Prostate gland (tissue), 2 donors: ENCODE data around the gene SLC3A2. TPM values are rescaled to one million over a fixed set of nuclear protein-coding genes. Genes with fewer than 3 reads are reported as not detected.
A peak's percentile ranks its signal among the peaks of the same experiment; 100 is the strongest.
"Not testable (repeated sequence)": the region's sequence is repeated elsewhere in the genome, so short reads cannot be mapped to it uniquely, and the experiment has no call there.

ENCODE experiments used
- DNase-seq: peaks from one replicate; pipeline ENCODE4 v3.0.0-alpha.2; 2019; ENCODE audit warnings: low spot score
- H3K27ac ChIP-seq, 2 donors: fragments of 200-600 bp; sonication (generic); 2 replicates each; pipeline ENCODE4 v1.5.1; 2017 to 2019
- H3K27me3 ChIP-seq: fragments of 200-600 bp; sonication (generic); replicated peaks from 2 replicates; pipeline ENCODE4 v1.5.1; 2019; ENCODE audit not compliant: insufficient read depth
- H3K36me3 ChIP-seq, 2 donors: fragments of 200-600 bp; sonication (generic); 1 replicate in 1 of 2; 2 replicates in 1 of 2; pipeline versions ENCODE4 v1.5.1 to v1.8.1; 2017 to 2019
- H3K4me1 ChIP-seq: fragments of 200-600 bp; sonication (generic); replicated peaks from 2 replicates; pipeline ENCODE4 v1.5.1; 2019
- H3K4me3 ChIP-seq, 2 donors: fragments of 200-600 bp; sonication (generic); 2 replicates each; pipeline ENCODE4 v1.5.1; 2017 to 2019
- H3K9me3 ChIP-seq: fragments of 200-600 bp; sonication (generic); 2 replicates; pipeline ENCODE4 v1.5.1; 2017
- CTCF ChIP-seq, 4 experiments: fragments of 200-600 bp in 2 of 4; fragments of 450-650 bp in 2 of 4; sonication (generic) in 2 of 4; IDR thresholded peaks; 1 replicate in 3 of 4; 2 replicates in 1 of 4; pipeline ENCODE4 v1.5.1; 2016 to 2019; ENCODE audit warnings: antibody characterized with exemption in 4 of 4, mild to moderate bottlenecking in 2 of 4, moderate library complexity in 2 of 4
- POLR2A ChIP-seq: fragments of 450-650 bp; IDR thresholded peaks from one replicate; pipeline ENCODE4 v1.6.1; 2016; ENCODE audit warnings: antibody characterized with exemption, mild to moderate bottlenecking
- POLR2AphosphoS5 ChIP-seq: sonication (generic); formaldehyde crosslinking; IDR thresholded peaks from one replicate; pipeline ENCODE4 v1.6.1; 2017; ENCODE audit warnings: antibody characterized with exemption
- WGBS: methylation state at CpG from one replicate; pipeline ENCODE4 v1.1.5; 2018; 5-methylcytosine and 5-hydroxymethylcytosine counted together
- intact Hi-C: fragments of 100-400 bp; cut with DNase I; formaldehyde crosslinking; loops from one replicate; pipeline ENCODE4 v1.14.2; 2022
- total RNA-seq, 2 donors: library from RNA; depleted of rRNA; stranded (reverse); fragments of >200 nt; gene quantifications; one replicate each; pipeline ENCODE4 v1.1.0, GENCODE V29; 2016

SLC3A2 gene
- total RNA-seq, 2 donors from 2014 or later, result 158 to 235 TPM

- no peak for DNase-seq
- TF ChIP-seq POLR2AphosphoS5, result no peak
- TF ChIP-seq POLR2A, result no peak
- no peak for TF ChIP-seq CTCF (IDR thresholded peaks at IDR 0.05)
- intact Hi-C loops, result no loop called here
- H3K27me3 ChIP-seq, result no peaks in the 10 kb centered on the region
- H3K9me3 ChIP-seq, result no peaks in the 10 kb centered on the region
- WGBS, result 83% methylated on average over 8 of the region's 8 CpGs
- H3K27ac ChIP-seq, result no peak overlapping the region
- H3K4me1 ChIP-seq, result peaks cover 6% of the 10 kb centered on the region
- H3K36me3 ChIP-seq, result no peaks in the 10 kb centered on the region
- no peak overlapping the region for H3K4me3 ChIP-seq
Measured at GRCh38 chr11:62835336-62835735, 45.4 kb upstream of the SLC3A2 start.

GRCh38 chr11:62839050-62839945 is 41.4 kb upstream of the SLC3A2 start, which contains the start of gene WDR74:
Gene WDR74 (minus strand): TSS chr11:62839590. CDS start chr11:62839570, 20 bp downstream.
- no peaks in the 10 kb centered on the region for H3K36me3 ChIP-seq
- peak; percentile 93 for DNase-seq
- 0% methylated on average over 58 of the region's 62 CpGs for whole genome bisulfite sequencing
- peak within 1 kb of the TSS; percentile 98 to 99 for H3K27ac ChIP-seq
- H3K4me3 ChIP-seq, result peak within 1 kb of the TSS; percentile 60 to 61
- peak; percentile 100 for TF ChIP-seq POLR2AphosphoS5
- peak in 1 of 4 experiments; percentile 26 for TF ChIP-seq CTCF (IDR thresholded peaks at IDR 0.05)
- peak; percentile 86 for TF ChIP-seq POLR2A
- intact Hi-C loops, result no loop called here
- H3K27me3 ChIP-seq, result no peaks in the 10 kb centered on the region
- peaks cover 12% of the 10 kb centered on the region for H3K4me1 ChIP-seq
- H3K9me3 ChIP-seq, result no peaks in the 10 kb centered on the region

GRCh38 chr11:62840721-62841360 is 39.9 kb upstream of the SLC3A2 start:
- H3K4me1 ChIP-seq, result peaks cover 12% of the 10 kb centered on the region
- intact Hi-C loops, H3K27me3 ChIP-seq, H3K36me3 ChIP-seq, H3K9me3 ChIP-seq: not testable (repeated sequence)
- H3K4me3 ChIP-seq, result peak overlapping the region; percentile 60 to 61
- WGBS, result 1% methylated on average over 41 of the region's 41 CpGs
- H3K27ac ChIP-seq, result peak overlapping the region; percentile 98 to 99
- DNase-seq, result peak; percentile 59

GRCh38 chr11:62841361-62842170 is 39.1 kb upstream of the SLC3A2 start:
- H3K27me3 ChIP-seq, result no peaks in the 10 kb centered on the region
- intact Hi-C loops, result loop anchor here (2.0 kb wide), 1 partner anchor 39 kb away; the partner anchor contains the start of gene SLC3A2
- no peaks in the 10 kb centered on the region for H3K9me3 ChIP-seq
- peak overlapping the region; percentile 60 to 61 for H3K4me3 ChIP-seq
- under 1% methylated on average over 33 of the region's 33 CpGs for WGBS
- H3K36me3 ChIP-seq, result no peaks in the 10 kb centered on the region
- H3K4me1 ChIP-seq, result peaks cover 12% of the 10 kb centered on the region
- peak; percentile 86 for DNase-seq
- H3K27ac ChIP-seq, result peak overlapping the region; percentile 98 to 99
- TF ChIP-seq POLR2A (peak; percentile 90), POLR2AphosphoS5 (peak; percentile 97), CTCF (IDR thresholded peaks at IDR 0.05) (no peak)
